Stimulated activated CD4-positive, alpha-beta T cell treated with anti-CD3 and anti-CD28 coated beads, Interleukin-2, amount 100 ng/mL, for 4 hours (primary cell): ENCODE data around the gene GBP1.
"Not testable (repeated sequence)": the region's sequence is repeated elsewhere in the genome, so short reads cannot be mapped to it uniquely, and the experiment has no call there.

Experiments used
- DNase-seq: peaks from one replicate; pipeline ENCODE4 v3.0.0-alpha.2; 2020; ENCODE audit warnings: low read depth

Gene GBP1, protein sequence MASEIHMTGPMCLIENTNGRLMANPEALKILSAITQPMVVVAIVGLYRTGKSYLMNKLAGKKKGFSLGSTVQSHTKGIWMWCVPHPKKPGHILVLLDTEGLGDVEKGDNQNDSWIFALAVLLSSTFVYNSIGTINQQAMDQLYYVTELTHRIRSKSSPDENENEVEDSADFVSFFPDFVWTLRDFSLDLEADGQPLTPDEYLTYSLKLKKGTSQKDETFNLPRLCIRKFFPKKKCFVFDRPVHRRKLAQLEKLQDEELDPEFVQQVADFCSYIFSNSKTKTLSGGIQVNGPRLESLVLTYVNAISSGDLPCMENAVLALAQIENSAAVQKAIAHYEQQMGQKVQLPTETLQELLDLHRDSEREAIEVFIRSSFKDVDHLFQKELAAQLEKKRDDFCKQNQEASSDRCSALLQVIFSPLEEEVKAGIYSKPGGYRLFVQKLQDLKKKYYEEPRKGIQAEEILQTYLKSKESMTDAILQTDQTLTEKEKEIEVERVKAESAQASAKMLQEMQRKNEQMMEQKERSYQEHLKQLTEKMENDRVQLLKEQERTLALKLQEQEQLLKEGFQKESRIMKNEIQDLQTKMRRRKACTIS

DNA sequence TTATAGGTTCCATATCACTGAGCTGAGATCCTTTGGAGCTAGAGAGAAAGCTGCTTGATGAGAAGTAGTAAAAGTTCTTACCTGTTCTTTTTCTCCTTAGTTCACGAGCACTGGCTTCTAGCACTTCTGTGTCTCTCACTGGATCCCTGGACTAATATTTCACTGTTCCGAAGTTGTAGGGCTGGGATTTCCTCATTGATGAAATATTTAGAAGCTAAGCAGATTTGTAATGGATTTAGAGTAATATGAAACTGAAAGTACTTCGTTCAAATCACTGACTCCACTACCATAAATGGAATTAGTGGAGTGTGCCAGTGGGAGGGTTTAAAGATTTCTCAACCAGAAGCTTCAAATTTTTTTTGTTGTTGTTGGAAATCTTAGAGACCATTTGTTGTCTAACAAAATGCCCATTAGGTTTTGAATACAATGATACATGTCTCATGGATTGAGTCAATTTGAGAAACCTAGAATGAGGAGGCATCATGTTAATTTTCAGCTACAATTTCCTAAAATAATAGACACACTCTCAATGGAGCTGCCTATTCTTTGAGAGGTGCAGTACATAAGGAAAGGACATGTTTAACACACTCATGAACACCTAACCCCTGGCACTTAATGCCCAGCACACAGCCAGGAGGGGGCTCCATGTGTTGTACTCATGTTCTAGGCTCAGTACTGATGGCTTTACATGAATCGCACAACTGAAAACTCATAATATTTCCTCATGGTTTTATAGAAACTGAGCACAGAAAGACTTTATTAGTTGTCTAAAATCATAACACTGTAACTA, at the start of gene GBP1:
GBP1 (minus strand) TSS at position 130 of the 790 bp plus-strand sequence. CDS start 1,974 bp downstream, outside the sequence.
- peak; percentile 31 for DNase-seq

DNA sequence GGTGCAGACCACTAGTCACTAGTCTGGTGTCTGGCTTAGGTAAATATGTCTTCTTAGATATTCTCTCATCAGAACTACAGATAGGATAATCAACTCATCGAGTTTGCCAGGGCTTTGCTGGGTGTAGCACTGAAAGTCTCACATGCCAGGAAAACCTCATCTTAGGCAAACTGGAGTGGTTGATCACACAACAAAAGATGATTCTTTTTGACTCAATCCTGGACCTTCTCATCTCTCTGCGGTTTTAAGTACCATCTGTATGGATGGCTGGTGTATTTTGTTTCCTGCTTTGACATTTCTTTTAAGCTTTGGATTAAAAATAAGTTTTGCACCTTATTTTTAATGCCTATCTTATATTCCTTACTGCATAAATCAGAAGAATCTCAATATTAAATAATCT, 49.7 kb upstream of the GBP1 start:
- DNase-seq, result no peak

DNA sequence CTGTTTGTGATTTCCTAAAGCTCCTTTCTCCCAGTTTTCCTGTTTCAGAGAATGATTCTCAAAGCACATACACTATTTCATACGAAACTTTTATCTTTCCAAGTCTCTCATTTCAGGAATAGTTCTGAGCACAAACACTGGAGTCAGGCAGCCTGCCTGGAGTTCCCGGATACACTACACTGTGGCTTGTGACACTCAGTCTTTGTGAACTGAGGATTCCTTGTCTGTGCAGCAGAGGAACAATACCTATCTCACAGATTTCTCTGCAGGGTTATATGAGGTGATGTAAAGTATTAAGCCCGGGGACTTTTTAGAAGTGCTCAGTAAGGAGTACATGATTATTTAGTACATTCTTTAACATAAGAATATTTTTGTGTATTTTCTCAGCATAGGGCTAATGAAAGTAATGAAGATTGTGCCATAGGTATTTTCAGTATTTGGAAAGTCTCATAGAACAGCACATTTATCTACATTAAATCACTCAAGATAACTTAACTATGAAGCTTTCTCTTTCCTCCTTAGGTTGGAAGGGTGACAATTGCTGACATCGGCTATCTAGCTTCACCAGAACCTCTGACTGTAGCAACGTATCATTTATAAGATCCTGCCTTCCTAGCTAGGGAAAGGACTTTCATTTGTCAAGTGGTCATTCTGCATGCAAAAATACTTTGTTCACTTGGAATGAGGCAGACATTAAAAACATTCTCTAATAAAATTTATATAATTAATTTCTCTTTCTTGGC, 48.0 kb upstream of the GBP1 start:
- DNase-seq, result no peak

DNA sequence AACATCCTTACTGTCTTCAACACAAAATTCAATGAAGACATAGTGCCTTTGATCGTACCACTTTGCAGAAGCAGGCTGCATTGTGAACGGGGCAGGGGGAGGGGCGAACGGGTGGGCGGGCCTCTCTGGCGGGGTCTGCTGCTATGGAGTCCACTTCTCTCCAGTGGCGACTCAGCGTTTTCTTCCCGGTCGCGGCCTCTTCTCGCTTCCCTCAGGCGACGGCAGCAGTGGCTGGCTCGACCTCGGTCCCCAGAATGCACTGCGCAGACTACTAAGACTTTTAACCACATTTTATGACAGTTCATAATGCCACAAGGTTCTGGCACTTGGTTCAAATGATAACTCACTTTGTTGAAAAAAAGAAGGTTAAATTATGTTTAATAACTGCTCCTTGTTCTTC, 39.7 kb upstream of the GBP1 start:
- no peak for DNase-seq

DNA sequence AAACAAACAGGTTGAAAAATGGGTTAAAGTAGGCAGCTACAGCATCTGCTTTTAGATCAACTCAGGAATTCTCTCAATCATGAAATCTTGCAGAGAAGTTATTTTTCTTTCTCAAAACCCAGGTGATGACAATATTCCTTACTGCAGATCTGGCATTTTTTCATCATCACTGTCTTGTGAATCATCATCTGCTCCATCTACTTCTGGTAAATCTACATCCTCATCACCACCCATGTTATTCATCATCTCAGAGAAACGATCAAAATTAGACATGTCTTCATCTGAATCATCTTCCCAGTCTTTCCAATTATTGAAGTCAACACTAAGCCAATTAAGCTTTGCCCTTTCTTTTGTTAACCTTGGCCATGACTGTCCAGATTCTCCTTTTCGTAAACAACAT, 39.1 kb upstream of the GBP1 start:
- DNase-seq, result no peak

DNA sequence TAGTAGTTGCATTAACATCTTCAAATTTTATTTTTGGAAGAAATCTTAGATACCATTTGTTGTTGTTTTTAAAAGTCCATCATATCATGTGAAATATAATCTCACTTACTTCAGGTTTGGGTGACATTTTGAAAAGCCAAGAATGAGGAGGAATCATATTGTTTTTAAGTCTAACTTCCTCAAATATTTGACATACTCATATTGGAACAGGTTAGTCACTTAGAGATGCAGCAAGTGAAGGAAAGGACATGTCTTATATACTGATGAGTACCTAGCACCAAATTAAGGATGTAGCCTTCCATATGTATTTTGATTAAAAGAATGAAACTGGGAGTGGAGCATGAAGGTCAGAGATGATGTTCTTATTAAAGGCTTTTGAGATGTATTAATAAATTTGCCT, 37.0 kb upstream of the GBP1 start:
- DNase-seq, result no peak

DNA sequence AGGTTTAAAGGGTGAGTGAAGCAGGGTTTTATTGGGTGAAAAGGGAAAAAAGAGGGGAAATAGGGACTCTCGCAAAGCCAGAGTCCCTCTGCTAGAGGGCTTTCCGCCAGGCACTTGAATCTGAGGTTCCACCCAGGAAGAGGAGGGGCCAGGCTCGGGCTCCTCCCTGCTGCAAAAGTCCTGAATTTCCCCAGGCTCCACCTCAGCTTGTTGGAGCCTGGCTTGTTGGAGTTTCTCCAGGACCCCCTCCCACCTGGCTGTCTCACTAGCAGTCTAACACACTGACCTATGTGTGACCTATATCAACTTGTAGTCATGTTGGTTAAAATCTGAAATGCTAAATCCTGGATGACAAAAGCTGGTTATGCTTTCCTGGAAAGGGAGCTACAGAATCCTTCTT, 35.4 kb upstream of the GBP1 start:
- DNase-seq, result no peak

DNA sequence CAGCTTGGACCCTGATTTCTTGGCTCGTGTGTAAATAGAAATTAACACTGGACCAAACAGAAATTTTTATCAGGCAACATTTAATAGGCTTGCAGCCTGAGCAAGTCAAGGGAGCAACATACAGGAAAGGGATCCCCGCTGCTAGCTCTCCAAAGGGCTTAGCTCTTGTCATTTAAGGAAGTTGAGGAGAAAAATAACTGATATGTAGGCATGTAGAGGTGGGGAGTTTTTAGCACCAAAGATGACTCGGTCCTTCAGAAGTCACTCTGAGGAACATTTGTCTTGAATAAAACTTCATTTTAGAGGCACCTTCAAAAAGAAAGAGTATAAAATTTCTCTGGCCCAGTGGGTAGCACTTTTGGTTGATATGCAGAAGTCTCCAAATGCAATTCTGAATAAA, 33.8 kb upstream of the GBP1 start:
- no peak for DNase-seq

DNA sequence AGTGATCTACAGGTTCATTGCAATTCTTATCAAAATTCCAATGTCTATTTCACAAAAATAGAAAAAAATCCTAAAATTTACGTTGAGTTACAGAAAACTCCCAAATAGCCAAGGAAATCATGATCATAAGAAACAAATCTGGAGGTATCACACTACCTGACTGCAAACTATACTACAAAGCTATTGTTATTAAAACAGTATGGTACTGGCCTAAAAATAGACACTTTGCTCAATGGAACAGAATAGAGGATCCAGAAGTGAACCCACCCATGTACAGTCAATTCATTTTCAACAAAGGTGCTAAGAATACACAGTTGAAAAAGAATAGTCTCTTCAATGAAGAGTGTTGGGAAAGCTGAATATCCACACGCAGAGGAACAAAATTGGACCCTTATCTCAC, 30.7 kb upstream of the GBP1 start:
- no peak for DNase-seq

DNA sequence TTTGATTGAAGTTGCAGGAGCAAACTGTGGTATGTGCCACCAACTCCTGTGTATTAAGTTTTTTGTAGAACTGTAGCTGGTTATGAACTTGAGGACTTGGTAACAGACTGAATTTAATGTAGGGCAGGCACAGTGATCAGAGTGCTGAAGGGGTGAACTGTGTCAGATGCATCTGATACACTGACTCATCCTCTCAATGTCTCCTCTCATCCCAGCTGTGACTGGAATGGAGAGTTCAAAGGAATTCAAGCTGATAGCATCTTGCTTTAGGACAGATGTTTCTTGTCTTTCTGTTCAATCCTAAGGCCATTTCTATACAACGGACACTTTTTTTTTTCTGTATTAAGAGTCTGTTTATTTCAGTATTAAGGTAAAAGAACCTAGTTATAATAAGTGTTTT, 25.0 kb upstream of the GBP1 start:
- DNase-seq, result no peak

DNA sequence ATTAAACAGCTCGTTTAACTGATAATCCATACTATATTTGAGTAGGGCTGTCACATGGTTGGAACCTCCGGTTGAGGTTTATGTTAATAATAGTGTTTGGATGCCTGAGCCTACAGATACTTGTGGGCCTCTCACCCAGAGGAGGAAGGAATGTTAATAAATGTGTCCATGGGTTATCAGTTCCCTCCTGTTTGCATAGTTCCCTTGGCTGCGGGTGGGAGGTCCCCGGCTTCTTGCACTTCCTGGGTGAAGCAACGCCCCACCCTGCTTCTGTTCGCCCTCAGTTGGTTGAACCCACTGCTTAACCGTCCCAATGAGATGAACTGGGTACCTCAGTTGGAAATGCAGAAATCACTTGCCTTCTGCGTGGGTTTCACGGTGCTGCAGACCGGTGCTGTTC, 23.6 kb upstream of the GBP1 start:
- DNase-seq, result no peak

DNA sequence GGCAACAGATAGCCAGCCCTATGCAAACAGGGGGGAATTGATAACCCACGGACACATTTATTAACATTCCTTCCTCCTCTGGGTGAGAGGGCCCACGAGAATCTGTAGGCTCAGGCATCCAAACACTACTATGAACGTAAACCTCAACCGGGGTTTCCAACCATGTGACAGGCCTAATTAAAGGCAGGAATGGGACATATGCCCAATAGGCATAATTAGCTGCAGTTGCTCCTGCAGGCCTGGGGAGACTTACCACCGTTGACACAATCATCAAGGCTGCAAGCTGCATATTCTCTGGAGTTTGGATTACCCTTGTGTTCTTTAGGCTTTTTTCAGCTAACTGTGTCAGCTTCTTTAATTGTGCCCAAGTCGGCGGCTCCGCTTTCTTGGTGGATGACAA, 22.2 kb upstream of the GBP1 start:
- no peak for DNase-seq

DNA sequence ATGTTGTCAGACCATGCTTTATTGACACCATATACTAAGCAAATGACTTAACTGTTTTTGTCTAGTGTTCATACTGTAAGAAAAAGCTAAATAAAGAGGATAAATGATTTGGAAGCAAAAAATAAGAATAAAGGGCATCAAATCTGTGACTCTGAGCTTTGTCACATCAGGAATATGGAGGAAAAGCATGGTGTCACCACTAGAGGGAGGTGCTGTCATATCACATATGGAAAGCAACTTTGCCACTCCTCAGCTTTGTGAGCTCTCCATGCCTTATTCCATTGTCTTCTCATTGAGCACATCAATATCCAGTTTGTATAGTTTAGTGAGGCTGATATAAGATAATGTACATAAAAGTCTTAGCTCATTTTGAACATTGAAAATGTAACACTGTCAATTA, 20.8 kb upstream of the GBP1 start:
- no peak for DNase-seq

DNA sequence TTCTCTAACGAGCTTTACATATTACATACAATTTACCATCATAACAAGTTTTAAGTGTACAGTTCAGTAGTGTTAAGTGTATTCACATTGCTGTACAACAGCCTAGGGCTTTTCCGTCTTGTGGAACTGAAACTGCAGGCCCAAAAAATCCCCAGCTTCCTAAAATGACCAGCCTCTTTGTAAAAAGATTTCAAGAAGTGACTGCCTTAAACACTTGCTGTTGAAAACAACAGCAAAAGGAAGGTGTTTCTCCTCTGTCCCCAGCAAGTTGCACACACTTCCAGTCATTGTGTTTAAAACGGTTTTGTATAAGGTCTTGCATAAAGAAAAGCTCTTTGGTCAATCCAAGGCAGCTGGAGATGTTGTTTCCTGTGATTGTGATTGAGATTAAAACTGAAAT, 16.0 kb upstream of the GBP1 start:
- no peak for DNase-seq

DNA sequence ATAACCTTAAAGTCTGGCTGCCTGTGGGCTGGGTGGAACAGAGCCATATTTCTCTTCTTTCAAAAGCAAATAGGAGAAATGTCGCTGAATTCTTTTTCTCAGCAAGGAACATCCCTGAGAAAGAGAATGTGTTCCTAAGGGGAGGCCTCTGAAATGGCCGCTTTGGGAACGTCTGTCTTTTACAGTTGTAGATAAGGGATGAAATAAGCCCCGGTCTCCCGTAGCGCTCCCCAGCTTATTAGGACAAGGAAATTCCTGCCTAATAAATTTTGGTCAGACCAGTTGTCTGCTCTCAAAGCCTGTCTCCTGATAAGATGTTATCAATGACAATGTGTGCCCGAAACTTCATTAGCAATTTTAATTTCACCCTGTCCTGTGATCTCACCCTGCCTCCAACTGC, 15.1 kb upstream of the GBP1 start:
- DNase-seq, result not testable (repeated sequence)

DNA sequence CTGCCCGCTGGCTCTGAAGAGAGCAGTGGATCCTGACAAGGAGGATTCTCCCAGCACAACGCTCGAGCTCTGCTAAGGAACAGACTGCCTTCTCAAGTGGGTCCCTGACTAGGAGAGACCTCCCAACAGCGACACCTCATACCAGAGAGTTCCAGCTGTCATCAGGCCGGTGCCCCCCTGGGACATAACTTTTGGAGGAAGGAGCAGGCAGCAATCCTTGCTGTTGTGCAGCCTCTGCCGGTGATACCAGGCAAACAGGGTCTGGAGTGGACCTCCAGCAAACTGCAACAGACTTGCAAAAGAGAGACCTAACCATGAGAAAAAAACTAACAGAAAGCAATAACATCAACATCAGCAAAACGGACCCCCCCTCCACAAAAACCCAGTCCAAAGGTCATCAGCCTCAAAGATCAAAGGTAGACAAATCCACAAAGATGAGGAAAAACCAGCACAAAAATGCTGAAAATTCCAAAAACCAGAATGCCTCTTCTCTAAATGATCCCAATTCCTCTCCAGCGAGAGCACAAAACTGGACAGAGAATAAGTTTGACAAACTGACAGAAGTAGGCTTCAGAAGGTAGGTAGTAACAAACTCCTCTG, 7.6 kb upstream of the GBP1 start:
- DNase-seq, result not testable (repeated sequence)

DNA sequence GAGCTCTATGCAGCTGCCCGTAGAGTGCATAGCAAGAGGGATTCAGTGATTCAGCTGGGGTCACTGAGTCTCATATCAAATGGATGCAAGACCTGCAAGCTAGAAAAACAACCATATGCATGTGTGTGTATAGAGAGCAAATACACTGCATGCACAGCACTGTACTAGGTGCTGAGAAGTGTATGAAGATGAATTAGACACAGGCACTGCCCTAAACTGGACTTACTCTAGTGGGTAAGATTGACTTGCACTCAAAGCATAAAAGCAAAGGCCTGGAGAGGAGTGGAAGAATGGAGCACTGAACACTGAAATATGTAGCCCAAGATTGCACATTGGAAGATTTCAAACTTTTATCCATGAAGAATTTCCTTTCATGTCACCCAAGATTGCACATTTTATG, 5.5 kb upstream of the GBP1 start:
- no peak for DNase-seq

DNA sequence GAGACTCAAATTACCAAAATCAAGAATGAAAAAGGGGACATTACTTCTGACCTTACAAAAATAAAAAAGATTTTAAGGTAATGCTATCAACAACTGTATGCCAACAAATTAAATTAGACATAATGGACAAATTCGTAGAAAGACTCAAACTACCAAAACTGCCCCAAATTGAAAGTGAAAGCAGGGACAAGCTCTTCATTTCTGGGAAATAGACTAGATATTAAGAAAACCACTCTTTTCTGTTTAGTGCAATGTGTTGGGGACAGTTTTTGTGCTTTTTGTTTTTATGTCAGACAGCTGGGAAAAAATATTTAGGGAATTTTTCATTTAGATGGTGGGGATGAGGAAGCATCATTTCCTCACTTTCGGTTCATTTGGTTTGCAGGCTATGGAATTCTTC, 4.9 kb upstream of the GBP1 start:
- no peak for DNase-seq

DNA sequence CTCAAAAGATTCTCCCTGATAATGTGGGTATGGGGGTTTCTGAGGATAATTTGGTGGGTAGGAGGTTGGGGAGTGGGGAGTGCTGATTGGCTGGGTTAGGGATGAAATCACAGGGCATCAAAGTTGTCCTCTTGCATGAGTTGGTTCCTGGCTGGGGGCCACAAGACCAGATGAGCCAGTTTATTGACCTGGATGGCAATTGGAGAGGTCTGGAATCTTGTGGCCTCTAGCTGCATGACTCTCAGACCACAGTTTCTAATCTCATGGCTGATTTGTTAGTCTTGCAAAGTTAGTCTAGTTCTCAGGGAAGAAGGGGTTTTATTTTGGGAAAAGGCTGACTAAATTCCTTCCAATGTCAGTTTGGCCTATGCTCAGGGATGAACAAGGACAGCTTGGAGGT, 3.3 kb upstream of the GBP1 start:
- no peak for DNase-seq

DNA sequence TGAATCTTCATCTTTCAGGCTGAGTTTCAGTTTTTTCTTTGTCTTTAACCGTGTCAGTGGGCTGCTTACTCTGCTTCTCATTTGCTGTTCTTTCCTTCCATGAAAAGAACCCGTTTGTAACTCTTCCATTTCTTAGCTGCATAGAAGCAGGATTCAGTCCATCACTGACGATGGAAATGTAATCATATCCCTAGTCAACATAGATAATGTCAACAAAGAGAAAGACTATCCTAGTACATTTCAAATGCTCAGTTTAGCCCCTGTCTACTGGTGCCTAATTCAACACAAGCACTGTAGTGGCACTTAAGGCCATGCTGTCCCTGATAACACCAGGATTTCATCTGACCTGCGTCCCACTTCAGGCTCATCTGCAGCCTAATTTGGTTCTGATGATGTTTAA, 376 bp downstream of the GBP1 start:
- no peak for DNase-seq

DNA sequence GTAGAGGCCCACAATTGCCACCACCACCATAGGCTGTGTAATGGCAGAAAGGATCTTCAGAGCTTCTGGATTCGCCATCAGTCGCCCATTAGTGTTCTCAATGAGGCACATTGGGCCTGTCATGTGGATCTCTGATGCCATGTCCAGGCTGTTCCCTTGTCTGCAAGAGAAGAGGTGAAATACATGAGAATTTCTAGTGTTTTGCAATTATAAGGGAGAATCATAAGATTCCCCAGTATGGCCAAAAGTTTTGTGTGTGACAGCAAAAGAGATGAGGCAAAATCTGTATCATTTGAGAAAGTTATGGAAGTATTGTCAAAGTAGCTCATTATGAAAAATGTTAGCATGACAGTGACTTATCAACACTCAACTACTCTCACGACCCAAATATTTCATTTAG, 1.9 kb downstream of the GBP1 start:
- no peak for DNase-seq

DNA sequence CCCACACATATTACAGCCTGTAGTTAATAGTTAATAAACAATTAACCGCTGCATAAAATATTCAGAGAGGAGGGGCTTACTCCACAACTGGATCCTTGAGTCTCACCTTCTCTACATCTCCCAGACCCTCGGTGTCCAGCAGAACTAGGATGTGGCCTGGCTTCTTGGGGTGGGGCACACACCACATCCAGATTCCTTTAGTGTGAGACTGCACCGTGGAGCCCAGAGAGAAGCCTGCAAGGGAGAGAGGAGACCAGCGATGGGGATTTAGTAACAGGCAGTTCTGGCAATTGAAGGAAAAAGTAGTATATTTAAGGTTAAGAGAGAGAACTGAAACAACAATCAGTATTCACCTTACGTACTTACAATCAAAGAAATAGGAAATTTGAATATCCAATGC, 4.9 kb downstream of the GBP1 start:
- DNase-seq, result no peak
